Hematopoietic multipotent progenitor cell treated with erythropoietin and hydrocortisone succinate and interleukin-3 and kit ligand, for 6 days (in vitro differentiated cells): ENCODE data around the gene GSKIP.

ENCODE experiments used
- DNase-seq: peaks from one replicate; pipeline ENCODE4 v3.0.0-alpha.2; 2015

GSKIP gene

GRCh38 chr14:96383445-96383844 lies 20.1 kb downstream of the GSKIP start:
- DNase-seq, result no peak

- no peak for DNase-seq
Observed at GRCh38 chr14:96384053-96384452, 20.7 kb downstream of the GSKIP start.

- no peak for DNase-seq
Observed at GRCh38 chr14:96384740-96385139, 21.4 kb downstream of the GSKIP start.

- DNase-seq, result no peak
Observed at GRCh38 chr14:96385385-96385784, 22.1 kb downstream of the GSKIP start.

- DNase-seq, result no peak
Observed at GRCh38 chr14:96390965-96391292, 27.6 kb downstream of the GSKIP start.

GRCh38 chr14:96391293-96392118 lies 28.2 kb downstream of the GSKIP start:
- peak; percentile 97 for DNase-seq

- DNase-seq, result peak; percentile 60
Observed at GRCh38 chr14:96393071-96393691, 29.9 kb downstream of the GSKIP start.

GRCh38 chr14:96394047-96394815 lies 30.9 kb downstream of the GSKIP start:
- DNase-seq, result no peak

- DNase-seq, result no peak
Observed at GRCh38 chr14:96398432-96398831, 35.1 kb downstream of the GSKIP start.

GRCh38 chr14:96398921-96399320 lies 35.6 kb downstream of the GSKIP start:
- no peak for DNase-seq

- DNase-seq, result no peak
Observed at GRCh38 chr14:96399405-96399804, 36.1 kb downstream of the GSKIP start.

- DNase-seq, result no peak
Observed at GRCh38 chr14:96400495-96400894, 37.2 kb downstream of the GSKIP start.

GRCh38 chr14:96403409-96403808 lies 40.1 kb downstream of the GSKIP start:
- DNase-seq, result no peak

- DNase-seq, result peak; percentile 48
Observed at GRCh38 chr14:96405677-96406076, 42.4 kb downstream of the GSKIP start.

- peak; percentile 91 for DNase-seq
Observed at GRCh38 chr14:96407935-96408570, 44.7 kb downstream of the GSKIP start.

- peak; percentile 45 for DNase-seq
Observed at GRCh38 chr14:96408608-96409007, 45.3 kb downstream of the GSKIP start.

- no peak for DNase-seq
Observed at GRCh38 chr14:96409701-96410100, 46.4 kb downstream of the GSKIP start.

- DNase-seq, result no peak
Observed at GRCh38 chr14:96410119-96410518, 46.8 kb downstream of the GSKIP start.

- no peak for DNase-seq
Observed at GRCh38 chr14:96413526-96413925, 50.2 kb downstream of the GSKIP start.

GRCh38 chr14:96415559-96415958 lies 52.2 kb downstream of the GSKIP start:
- DNase-seq, result no peak

GRCh38 chr14:96416292-96416691 lies 53.0 kb downstream of the GSKIP start:
- DNase-seq, result peak; percentile 33

GRCh38 chr14:96417254-96417653 lies 53.9 kb downstream of the GSKIP start:
- no peak for DNase-seq

- no peak for DNase-seq
Observed at GRCh38 chr14:96418075-96418474, 54.7 kb downstream of the GSKIP start.
